Measurements from ENCODE around the gene TPX2.

- no peak for TF ChIP-seq CTCF (IDR thresholded peaks at IDR 0.05)
- TF ChIP-seq POLR2AphosphoS5 (IDR thresholded peaks at IDR 0.05; ENCODE audit: low read depth, low read length) = no peak
These were observed 10.1 kb downstream of the TPX2 start for GRCh38 chr20:31749223-31749622.

Data from Panc1 (cell line).